Nephron progenitor cell (in vitro differentiated cells): ENCODE data around the gene LEFTY2.

ENCODE experiments used
- DNase-seq: peaks from one replicate; pipeline ENCODE4 v3.0.0; 2021
- H3K27ac Mint-ChIP-seq: 2 replicates; pipeline ENCODE4 v1.8.0; 2021; ENCODE audit warnings: mild to moderate bottlenecking, moderate library complexity, mixed read lengths
- H3K27me3 Mint-ChIP-seq: 2 replicates; pipeline ENCODE4 v1.8.0; 2021; ENCODE audit warnings: mild to moderate bottlenecking, low read depth, mixed read lengths; ENCODE audit not compliant: poor library complexity
- H3K36me3 Mint-ChIP-seq: 2 replicates; pipeline ENCODE4 v1.8.0; 2021; ENCODE audit warnings: low read depth, mixed read lengths
- H3K4me1 Mint-ChIP-seq: 2 replicates; pipeline ENCODE4 v1.8.0; 2021; ENCODE audit warnings: mixed read lengths
- H3K4me3 Mint-ChIP-seq: 2 replicates; pipeline ENCODE4 v1.8.0; 2021; ENCODE audit warnings: mild to moderate bottlenecking, moderate library complexity, mixed read lengths
- H3K9me3 Mint-ChIP-seq: 2 replicates; pipeline ENCODE4 v1.8.0; 2021; ENCODE audit warnings: mild to moderate bottlenecking, moderate library complexity, mixed read lengths
- TF ChIP-seq, protein P1 (sequence below): fragments of 200-600 bp; sonication (generic); IDR thresholded peaks from 2 replicates; pipeline ENCODE4 v1.5.0; 2021; ENCODE audit warnings: antibody characterized with exemption

LEFTY2 gene

GRCh38 chr1:225945564-225945963, 4.5 kb upstream of the LEFTY2 start:
- peak overlapping the region; percentile 78 for H3K27ac Mint-ChIP-seq
- H3K9me3 Mint-ChIP-seq: no peaks in the 10 kb centered on the region
- TF ChIP-seq, protein P1, sequence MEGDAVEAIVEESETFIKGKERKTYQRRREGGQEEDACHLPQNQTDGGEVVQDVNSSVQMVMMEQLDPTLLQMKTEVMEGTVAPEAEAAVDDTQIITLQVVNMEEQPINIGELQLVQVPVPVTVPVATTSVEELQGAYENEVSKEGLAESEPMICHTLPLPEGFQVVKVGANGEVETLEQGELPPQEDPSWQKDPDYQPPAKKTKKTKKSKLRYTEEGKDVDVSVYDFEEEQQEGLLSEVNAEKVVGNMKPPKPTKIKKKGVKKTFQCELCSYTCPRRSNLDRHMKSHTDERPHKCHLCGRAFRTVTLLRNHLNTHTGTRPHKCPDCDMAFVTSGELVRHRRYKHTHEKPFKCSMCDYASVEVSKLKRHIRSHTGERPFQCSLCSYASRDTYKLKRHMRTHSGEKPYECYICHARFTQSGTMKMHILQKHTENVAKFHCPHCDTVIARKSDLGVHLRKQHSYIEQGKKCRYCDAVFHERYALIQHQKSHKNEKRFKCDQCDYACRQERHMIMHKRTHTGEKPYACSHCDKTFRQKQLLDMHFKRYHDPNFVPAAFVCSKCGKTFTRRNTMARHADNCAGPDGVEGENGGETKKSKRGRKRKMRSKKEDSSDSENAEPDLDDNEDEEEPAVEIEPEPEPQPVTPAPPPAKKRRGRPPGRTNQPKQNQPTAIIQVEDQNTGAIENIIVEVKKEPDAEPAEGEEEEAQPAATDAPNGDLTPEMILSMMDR: no peak
- no peak for DNase-seq
- no peaks in the 10 kb centered on the region for H3K36me3 Mint-ChIP-seq
- peak overlapping the region; percentile 15 for H3K4me3 Mint-ChIP-seq
- H3K4me1 Mint-ChIP-seq: peaks cover 62% of the 10 kb centered on the region
- H3K27me3 Mint-ChIP-seq: peaks cover 3% of the 10 kb centered on the region

DNA sequence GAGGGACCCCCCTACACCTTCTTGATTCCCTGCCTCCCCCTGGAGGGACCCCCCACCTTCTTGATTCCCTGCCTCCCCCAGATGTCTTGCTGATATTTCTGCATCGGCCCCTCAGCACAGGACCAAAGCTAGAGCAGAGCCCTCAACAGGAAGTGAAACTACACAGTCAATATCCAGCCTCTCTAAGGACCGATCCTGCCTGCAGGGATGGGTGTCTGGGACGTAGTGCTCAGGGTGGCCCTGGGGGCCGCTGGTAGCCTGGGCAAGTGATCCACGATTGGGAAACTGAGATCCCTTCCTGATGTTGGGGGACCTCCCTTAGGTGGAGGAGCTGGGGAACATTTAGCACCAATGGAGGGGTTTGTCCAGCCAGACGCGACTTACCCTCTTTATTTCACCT, 3.9 kb upstream of the LEFTY2 start:
- no peak overlapping the region for H3K4me3 Mint-ChIP-seq
- peaks cover 64% of the 10 kb centered on the region for H3K4me1 Mint-ChIP-seq
- peak overlapping the region; percentile 78 for H3K27ac Mint-ChIP-seq

DNA sequence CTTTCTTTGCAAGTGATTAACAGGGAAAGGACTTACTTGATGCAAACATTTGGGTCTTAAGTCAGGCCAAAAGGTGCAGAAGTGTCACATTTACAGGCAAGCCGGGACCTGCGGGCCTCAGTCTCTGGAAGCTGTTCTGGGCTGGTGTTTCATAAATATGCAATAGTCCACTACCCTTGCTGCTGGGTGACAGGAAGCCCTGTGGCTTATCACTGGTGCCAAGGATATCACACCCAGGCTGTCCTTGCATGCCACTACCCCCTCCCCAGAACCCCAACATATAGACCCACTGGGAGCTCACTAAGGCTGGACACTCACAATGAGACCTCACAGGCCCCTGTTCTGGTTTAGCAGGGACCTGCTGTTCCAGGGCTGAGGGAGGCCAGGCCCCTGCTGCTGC, 3.4 kb upstream of the LEFTY2 start:
- H3K4me1 Mint-ChIP-seq: peaks cover 63% of the 10 kb centered on the region
- H3K9me3 Mint-ChIP-seq: no peaks in the 10 kb centered on the region
- no peak overlapping the region for H3K4me3 Mint-ChIP-seq
- TF ChIP-seq, protein P1: no peak
- peaks cover 3% of the 10 kb centered on the region for H3K27me3 Mint-ChIP-seq
- no peak overlapping the region for H3K27ac Mint-ChIP-seq
- no peak for DNase-seq
- no peaks in the 10 kb centered on the region for H3K36me3 Mint-ChIP-seq

More for the DNA sequence above, 3.9 kb upstream of the LEFTY2 start:
- H3K27me3 Mint-ChIP-seq: peaks cover 3% of the 10 kb centered on the region
- no peaks in the 10 kb centered on the region for H3K9me3 Mint-ChIP-seq
- no peak for DNase-seq
- H3K36me3 Mint-ChIP-seq: no peaks in the 10 kb centered on the region
- TF ChIP-seq, protein P1: no peak

DNA sequence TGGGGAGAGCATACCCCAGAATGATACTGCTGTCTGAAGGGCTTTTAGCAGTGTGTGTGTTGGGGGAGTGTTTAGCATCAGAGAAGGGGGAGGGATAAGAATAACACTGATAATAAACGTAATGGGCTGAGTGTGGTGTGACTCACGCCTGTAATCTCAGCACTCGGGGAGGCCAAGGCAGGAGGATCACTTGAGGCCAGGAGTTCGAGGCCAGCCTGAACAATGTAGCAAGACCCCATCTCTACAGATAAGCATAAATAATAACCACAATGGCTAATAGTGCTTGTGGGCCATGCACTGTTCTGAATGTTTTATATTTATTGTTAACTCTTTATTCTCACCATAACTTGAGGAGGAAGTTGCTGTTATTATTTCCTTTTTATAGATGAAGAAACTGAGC, 2.6 kb upstream of the LEFTY2 start:
- Mint-ChIP-seq H3K36me3 (no peaks in the 10 kb centered on the region), H3K9me3 (no peaks in the 10 kb centered on the region), H3K27ac (no peak overlapping the region), H3K27me3 (peaks cover 3% of the 10 kb centered on the region), H3K4me3 (no peak overlapping the region), H3K4me1 (peaks cover 55% of the 10 kb centered on the region)
- TF ChIP-seq, protein P1: no peak
- no peak for DNase-seq

DNA sequence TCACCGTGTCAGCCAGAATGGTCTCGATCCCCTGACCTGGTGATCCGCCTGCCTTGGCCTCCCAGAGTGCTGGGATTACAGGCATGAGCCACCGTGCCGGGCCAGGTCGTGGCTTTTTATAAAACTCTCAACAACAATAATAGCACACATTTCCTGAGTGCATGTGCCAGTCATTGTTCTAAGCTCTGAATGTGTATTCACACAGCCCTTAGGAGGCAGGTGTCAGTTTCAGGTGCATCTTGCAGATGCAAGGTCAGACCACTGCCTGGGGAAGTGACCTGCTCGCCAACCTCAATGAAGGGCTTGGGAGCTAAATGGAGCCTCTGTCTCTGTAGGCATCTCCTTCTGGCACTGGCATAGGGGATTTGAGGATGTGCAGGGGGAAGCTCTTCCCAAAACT, 1.6 kb upstream of the LEFTY2 start:
- Mint-ChIP-seq H3K4me1 (peaks cover 55% of the 10 kb centered on the region), H3K4me3 (no peak overlapping the region), H3K27me3 (no peaks in the 10 kb centered on the region), H3K9me3 (no peaks in the 10 kb centered on the region), H3K27ac (no peak overlapping the region), H3K36me3 (no peaks in the 10 kb centered on the region)
- DNase-seq: no peak
- TF ChIP-seq, protein P1: no peak

GRCh38 chr1:225941942-225942222, 862 bp upstream of the LEFTY2 start:
- no peaks in the 10 kb centered on the region for H3K27me3 Mint-ChIP-seq
- no peak overlapping the region for H3K4me3 Mint-ChIP-seq
- H3K4me1 Mint-ChIP-seq: peaks cover 58% of the 10 kb centered on the region
- TF ChIP-seq, protein P1: no peak
- H3K9me3 Mint-ChIP-seq: no peaks in the 10 kb centered on the region
- no peak for DNase-seq
- H3K36me3 Mint-ChIP-seq: no peaks in the 10 kb centered on the region
- peak overlapping the region; percentile 80 for H3K27ac Mint-ChIP-seq
